GM23248 (cell line): ENCODE measurements around the gene C11orf52. TPM values are rescaled to one million over a fixed set of nuclear protein-coding genes. Genes with fewer than 3 reads are reported as not detected.

Experiments used
- DNase-seq: peaks from one replicate; pipeline ENCODE4 v3.0.0-alpha.2; 2015
- H2AFZ ChIP-seq: fragments of 200-600 bp; sonication (generic); 2 replicates; pipeline ENCODE4 v1.6.1; 2016; ENCODE audit warnings: antibody characterized with exemption
- H3F3A ChIP-seq: fragments of 200-600 bp; sonication (generic); 2 replicates; pipeline ENCODE4 v1.6.1; 2016; ENCODE audit warnings: mild to moderate bottlenecking, antibody characterized with exemption, mixed run types; ENCODE audit not compliant: insufficient read depth
- H3K27ac ChIP-seq: fragments of 200-600 bp; sonication (generic); 2 replicates; pipeline ENCODE4 v1.5.1; 2016; ENCODE audit warnings: mild to moderate bottlenecking
- H3K27me3 ChIP-seq: fragments of 200-600 bp; sonication (generic); replicated peaks from 2 replicates; pipeline ENCODE4 v1.6.1; 2016; ENCODE audit warnings: mild to moderate bottlenecking; ENCODE audit not compliant: insufficient read depth
- H3K36me3 ChIP-seq: fragments of 200-600 bp; sonication (generic); 2 replicates; pipeline ENCODE4 v1.6.1; 2016; ENCODE audit warnings: low read depth, mild to moderate bottlenecking
- H3K4me1 ChIP-seq: fragments of 200-600 bp; sonication (generic); 2 replicates; pipeline ENCODE4 v1.6.1; 2016; ENCODE audit warnings: mild to moderate bottlenecking; ENCODE audit not compliant: insufficient read depth
- H3K4me2 ChIP-seq: fragments of 200-600 bp; sonication (generic); one replicate; pipeline ENCODE4 v1.6.1; 2016; ENCODE audit warnings: mild to moderate bottlenecking; ENCODE audit not compliant: unreplicated experiment
- H3K4me3 ChIP-seq: fragments of 200-600 bp; sonication (generic); 2 replicates; pipeline ENCODE4 v1.5.1; 2016; ENCODE audit warnings: mild to moderate bottlenecking
- H3K79me2 ChIP-seq: fragments of 200-600 bp; sonication (generic); 2 replicates; pipeline ENCODE4 v1.6.1; 2016; ENCODE audit warnings: mild to moderate bottlenecking; ENCODE audit not compliant: insufficient read depth
- H3K9ac ChIP-seq: fragments of 200-600 bp; sonication (generic); 2 replicates; pipeline ENCODE4 v1.6.1; 2016; ENCODE audit warnings: mild to moderate bottlenecking
- H3K9me2 ChIP-seq: fragments of 200-600 bp; sonication (generic); 2 replicates; pipeline ENCODE4 v1.6.1; 2016; ENCODE audit warnings: mixed run types, mild to moderate bottlenecking, moderate library complexity; ENCODE audit not compliant: insufficient read depth
- H3K9me3 ChIP-seq: fragments of 200-600 bp; sonication (generic); one replicate; pipeline ENCODE4 v1.6.1; 2017; ENCODE audit warnings: low read depth
- H4K20me1 ChIP-seq: fragments of 200-600 bp; sonication (generic); 2 replicates; pipeline ENCODE4 v1.6.0; 2016; ENCODE audit not compliant: insufficient read depth
- EZH2 ChIP-seq: fragments of 200-600 bp; sonication (generic); IDR thresholded peaks from 2 replicates; pipeline ENCODE4 v1.6.1; 2018; ENCODE audit warnings: antibody characterized with exemption, mild to moderate bottlenecking; ENCODE audit not compliant: insufficient read depth, poor library complexity, severe bottlenecking
- EZH2phosphoT487 ChIP-seq: fragments of 200-600 bp; sonication (generic); IDR thresholded peaks from 2 replicates; pipeline ENCODE4 v1.6.1; 2018; ENCODE audit warnings: antibody characterized with exemption, moderate library complexity, mild to moderate bottlenecking, low read depth; ENCODE audit not compliant: insufficient read depth
- WGBS, 2 experiments: methylation state at CpG; one replicate each; pipeline ENCODE4 v1.1.6; 2015 to 2017; ENCODE audit warnings: low lambda C conversion rate in 2 of 2, low coverage in 1 of 2; ENCODE audit errors: missing lambda C conversion rate in 2 of 2; 5-methylcytosine and 5-hydroxymethylcytosine counted together
- in situ Hi-C: fragments of 300-500 bp; cut with MboI; formaldehyde crosslinking; loops from 2 replicates; pipeline ENCODE4 v1.15.0; 2020
- polyA plus RNA-seq: library from polyadenylated mRNA; unstranded; fragments of >200 nt; fragmentation: Nextera tagmentation; extraction: Ambion mirVana; gene quantifications from 2 replicates; pipeline ENCODE4 v1.2.1, GENCODE V29; 2016
- total RNA-seq: library from RNA; depleted of rRNA; stranded (reverse); fragments of >200 nt; shearing (Covaris generic); gene quantifications from 2 replicates; pipeline ENCODE4 v1.2.3, GENCODE V29; 2014

C11orf52 gene
- total and polyA plus RNA-seq, 2 experiments from 2014 or later: 0.78 to 3.5 TPM

DNA sequence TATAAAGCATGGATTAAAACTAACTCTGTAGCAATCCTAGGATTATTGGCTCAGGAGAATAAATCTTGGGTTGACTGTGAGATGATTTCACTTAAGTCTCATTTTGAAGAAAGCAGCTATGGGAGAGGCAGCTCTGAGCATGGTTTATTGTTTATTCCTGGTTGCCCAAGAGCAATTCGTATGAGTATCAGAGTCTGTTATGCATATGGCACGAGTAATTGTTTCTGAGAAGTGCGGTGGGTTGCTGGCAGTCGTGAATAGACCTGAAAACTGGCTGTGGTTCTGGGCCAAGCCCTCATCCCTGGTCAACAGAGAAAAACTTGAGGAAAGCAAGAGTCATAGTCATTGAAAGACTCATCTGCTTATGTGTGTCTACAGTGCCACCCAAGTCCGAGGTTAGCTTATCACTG, 45.2 kb downstream of the C11orf52 start:
- peak overlapping the region; percentile 39 for H3K27ac ChIP-seq
- no peak overlapping the region for H3K4me3 ChIP-seq
- TF ChIP-seq EZH2phosphoT487: no peak
- in situ Hi-C loops: no loop called here
- 37% methylated on average over 5 of the region's 5 CpGs for whole genome bisulfite sequencing, 2 experiments
- H3K27me3 ChIP-seq: no peaks in the 10 kb centered on the region
- H3K9ac ChIP-seq: no peak overlapping the region
- H2AFZ ChIP-seq: no peak overlapping the region
- no peaks in the 10 kb centered on the region for H3K9me3 ChIP-seq
- no peaks in the 10 kb centered on the region for H3K4me1 ChIP-seq
- H3K79me2 ChIP-seq: no peaks in the 10 kb centered on the region
- DNase-seq: peak; percentile 64
- H4K20me1 ChIP-seq: no peaks in the 10 kb centered on the region
- H3K9me2 ChIP-seq: no peaks in the 10 kb centered on the region
- H3K4me2 ChIP-seq: no peak overlapping the region
- no peaks in the 10 kb centered on the region for H3F3A ChIP-seq
- no peaks in the 10 kb centered on the region for H3K36me3 ChIP-seq

DNA sequence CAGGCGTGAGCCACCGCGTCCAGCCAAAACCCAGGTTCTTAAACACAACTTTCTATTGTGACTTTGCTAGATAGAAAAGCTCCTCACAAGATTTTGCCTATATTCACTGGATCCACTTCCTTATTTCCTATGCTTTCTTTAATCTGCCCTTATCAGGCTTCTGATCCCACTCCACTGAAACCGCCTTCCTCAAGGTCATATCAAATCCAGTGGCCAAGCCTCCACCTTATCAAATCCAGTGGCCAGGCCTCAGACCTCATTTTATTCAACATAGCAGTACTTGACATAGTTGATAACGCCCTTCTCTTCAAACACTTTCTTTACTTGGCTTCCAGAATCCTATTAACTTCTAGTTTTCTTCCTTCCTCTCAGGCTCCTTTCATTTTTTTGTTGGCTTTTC, 48.0 kb downstream of the C11orf52 start:
- no peak overlapping the region for H2AFZ ChIP-seq
- H3F3A ChIP-seq: no peaks in the 10 kb centered on the region
- DNase-seq: no peak
- H3K27me3 ChIP-seq: no peaks in the 10 kb centered on the region
- H4K20me1 ChIP-seq: no peaks in the 10 kb centered on the region
- in situ Hi-C loops: no loop called here
- no peaks in the 10 kb centered on the region for H3K9me3 ChIP-seq
- H3K4me3 ChIP-seq: no peak overlapping the region
- no peak for TF ChIP-seq EZH2phosphoT487
- TF ChIP-seq EZH2: no peak
- WGBS, 2 experiments: 97 to 99% methylated on average over 5 of the region's 5 CpGs
- no peak overlapping the region for H3K4me2 ChIP-seq
- no peak overlapping the region for H3K9ac ChIP-seq
- H3K9me2 ChIP-seq: no peaks in the 10 kb centered on the region
- no peaks in the 10 kb centered on the region for H3K79me2 ChIP-seq
- H3K36me3 ChIP-seq: no peaks in the 10 kb centered on the region
- no peak overlapping the region for H3K27ac ChIP-seq
- H3K4me1 ChIP-seq: no peaks in the 10 kb centered on the region

DNA sequence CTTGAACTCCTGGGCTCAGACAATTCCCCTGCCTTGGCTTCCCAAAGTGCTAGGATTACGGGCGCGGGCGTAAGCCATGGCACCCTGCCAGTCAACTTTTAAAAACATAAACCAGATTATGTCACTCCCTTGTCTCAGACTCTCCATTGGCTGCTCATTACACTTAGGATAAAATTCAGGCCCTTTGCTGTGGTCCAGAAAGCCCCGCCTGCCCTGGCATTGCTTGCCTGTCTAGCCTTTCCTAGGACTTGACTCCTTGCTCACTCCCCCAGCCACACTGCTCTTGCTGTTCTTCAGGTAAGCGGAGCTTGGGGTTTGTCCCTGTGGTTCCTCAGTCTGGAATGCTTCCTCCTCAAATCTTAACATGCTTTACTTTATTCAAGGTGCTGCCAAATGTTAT, 48.9 kb downstream of the C11orf52 start:
- H3K9ac ChIP-seq: no peak overlapping the region
- H3K27me3 ChIP-seq: no peaks in the 10 kb centered on the region
- H3K9me2 ChIP-seq: no peaks in the 10 kb centered on the region
- no peak overlapping the region for H3K4me2 ChIP-seq
- no peak for DNase-seq
- in situ Hi-C loops: no loop called here
- no peaks in the 10 kb centered on the region for H3K4me1 ChIP-seq
- 55 to 73% methylated on average over 6 of the region's 6 CpGs for WGBS, 2 experiments
- no peaks in the 10 kb centered on the region for H3K9me3 ChIP-seq
- no peak overlapping the region for H3K4me3 ChIP-seq
- H3K27ac ChIP-seq: no peak overlapping the region
- TF ChIP-seq EZH2phosphoT487: no peak
- TF ChIP-seq EZH2: no peak
- no peaks in the 10 kb centered on the region for H3F3A ChIP-seq
- H4K20me1 ChIP-seq: no peaks in the 10 kb centered on the region
- no peaks in the 10 kb centered on the region for H3K79me2 ChIP-seq
- no peaks in the 10 kb centered on the region for H3K36me3 ChIP-seq
- no peak overlapping the region for H2AFZ ChIP-seq

DNA sequence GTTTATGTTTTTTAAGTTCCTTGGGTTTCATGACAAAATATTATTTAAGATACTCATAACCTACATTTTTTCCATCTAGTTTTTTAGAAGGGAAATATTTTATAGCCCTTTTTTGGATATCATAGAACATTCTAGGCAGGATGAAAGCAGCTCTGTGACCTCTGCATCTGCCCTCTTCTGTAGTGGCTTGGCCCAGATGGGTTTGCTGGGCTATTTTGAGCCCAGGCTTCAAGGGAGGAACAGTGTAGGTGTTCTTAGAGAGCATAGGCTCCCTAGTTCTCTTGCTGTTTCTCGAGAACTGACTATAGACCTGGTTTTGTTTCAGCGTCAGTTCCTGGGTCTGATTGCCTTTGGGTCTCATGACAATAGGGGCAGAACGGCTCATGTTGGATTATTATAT, 50.6 kb downstream of the C11orf52 start:
- DNase-seq: no peak
- WGBS, 2 experiments: 90 to 95% methylated on average over 3 of the region's 3 CpGs

DNA sequence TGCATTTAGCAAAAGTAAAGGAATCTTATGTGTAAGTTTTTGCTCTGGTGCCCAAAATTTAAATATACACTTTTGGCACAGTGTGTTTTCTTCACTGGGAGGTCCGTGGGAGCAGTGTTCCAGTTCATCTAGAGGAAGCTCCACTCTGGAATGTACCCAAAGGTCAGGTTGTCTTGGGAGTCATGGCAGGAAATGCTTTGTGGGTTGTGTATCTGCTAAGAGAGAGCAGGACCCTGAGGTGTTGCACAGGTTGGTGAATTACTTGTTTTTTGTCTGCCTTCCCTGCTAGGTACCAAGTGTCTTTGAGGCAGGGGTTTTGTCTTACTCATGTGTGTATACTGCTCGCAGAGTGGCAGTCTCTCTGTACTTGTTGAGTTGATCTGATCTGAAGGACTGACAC, 55.7 kb downstream of the C11orf52 start:
- TF ChIP-seq EZH2: no peak
- no peak for TF ChIP-seq EZH2phosphoT487
- no peak overlapping the region for H3K4me3 ChIP-seq
- H3K36me3 ChIP-seq: no peaks in the 10 kb centered on the region
- peaks cover 8% of the 10 kb centered on the region for H3K79me2 ChIP-seq
- no peak overlapping the region for H3K9ac ChIP-seq
- H3K4me1 ChIP-seq: peaks cover 10% of the 10 kb centered on the region
- in situ Hi-C loops: no loop called here
- 76 to 78% methylated on average over 2 of the region's 2 CpGs for WGBS, 2 experiments
- no peak overlapping the region for H3K4me2 ChIP-seq
- H3K27me3 ChIP-seq: no peaks in the 10 kb centered on the region
- no peak overlapping the region for H2AFZ ChIP-seq
- peaks cover 30% of the 10 kb centered on the region for H3F3A ChIP-seq
- H3K9me2 ChIP-seq: no peaks in the 10 kb centered on the region
- no peak overlapping the region for H3K27ac ChIP-seq
- DNase-seq: no peak
- H4K20me1 ChIP-seq: no peaks in the 10 kb centered on the region
- no peaks in the 10 kb centered on the region for H3K9me3 ChIP-seq

More for the DNA sequence above, 50.6 kb downstream of the C11orf52 start:
- Histone ChIP-seq H3K36me3 (no peaks in the 10 kb centered on the region), H2AFZ (no peak overlapping the region), H3K4me1 (no peaks in the 10 kb centered on the region), H3K27ac (no peak overlapping the region), H3K4me2 (no peak overlapping the region), H3K79me2 (no peaks in the 10 kb centered on the region), H4K20me1 (no peaks in the 10 kb centered on the region), H3K9me2 (no peaks in the 10 kb centered on the region), H3K9me3 (no peaks in the 10 kb centered on the region), H3K4me3 (no peak overlapping the region), H3K27me3 (no peaks in the 10 kb centered on the region), H3F3A (no peaks in the 10 kb centered on the region), H3K9ac (no peak overlapping the region)
- in situ Hi-C loops: no loop called here
- TF ChIP-seq EZH2phosphoT487 (no peak), EZH2 (no peak)
